NT2/D1 (cell line): Measurements from ENCODE around the gene PGP.
A peak's percentile ranks its signal among the peaks of the same experiment; 100 is the strongest.
"Not testable (repeated sequence)": the region's sequence is repeated elsewhere in the genome, so short reads cannot be mapped to it uniquely, and the experiment has no call there.

ENCODE experiments used
- DNase-seq: peaks from one replicate; pipeline ENCODE4 v3.0.0-alpha.2; 2011; ENCODE audit warnings: low read depth, low spot score
- H3K27me3 ChIP-seq: 2 replicates; pipeline ENCODE4 v1.6.0; 2011; ENCODE audit warnings: mild to moderate bottlenecking; ENCODE audit not compliant: insufficient read length, insufficient read depth
- H3K36me3 ChIP-seq: 2 replicates; pipeline ENCODE4 v1.6.1; 2011; ENCODE audit warnings: mild to moderate bottlenecking, low read length, mixed read lengths; ENCODE audit not compliant: insufficient read depth, insufficient read length
- H3K4me1 ChIP-seq: 2 replicates; pipeline ENCODE4 v1.5.1; 2011; ENCODE audit not compliant: insufficient read depth, insufficient read length
- H3K4me3 ChIP-seq: 2 replicates; pipeline ENCODE4 v1.5.1; 2011; ENCODE audit warnings: low read depth; ENCODE audit not compliant: insufficient read length
- H3K9ac ChIP-seq: 2 replicates; pipeline ENCODE4 v1.6.0; 2011; ENCODE audit warnings: low read depth; ENCODE audit not compliant: insufficient read length
- H3K9me3 ChIP-seq: 2 replicates; pipeline ENCODE4 v1.5.1; 2011; ENCODE audit warnings: mild to moderate bottlenecking, low read length; ENCODE audit not compliant: insufficient read depth
- SUZ12 ChIP-seq: IDR thresholded peaks from 2 replicates; pipeline ENCODE4 v1.6.1; 2011; ENCODE audit not compliant: insufficient read length, insufficient read depth; ENCODE audit errors: extremely low read depth
- YY1 ChIP-seq: IDR thresholded peaks from 2 replicates; pipeline ENCODE4 v1.6.1; 2011; ENCODE audit not compliant: insufficient read length, insufficient read depth
- ZNF274 ChIP-seq: IDR thresholded peaks from 2 replicates; pipeline ENCODE4 v1.6.1; 2011; ENCODE audit warnings: mild to moderate bottlenecking, low read depth, low read length

The PGP gene

GRCh38 chr16:2208308-2208707 is 6.3 kb downstream of the PGP start:
- H3K36me3 ChIP-seq: peaks cover 71% of the 10 kb centered on the region
- H3K9me3 ChIP-seq: no peaks in the 10 kb centered on the region
- no peaks in the 10 kb centered on the region for H3K27me3 ChIP-seq
- TF ChIP-seq ZNF274 (no peak), YY1 (no peak), SUZ12 (no peak)
- H3K4me1 ChIP-seq: peaks cover 36% of the 10 kb centered on the region
- no peak for DNase-seq
- no peak overlapping the region for H3K4me3 ChIP-seq
- H3K9ac ChIP-seq: no peak overlapping the region

DNA sequence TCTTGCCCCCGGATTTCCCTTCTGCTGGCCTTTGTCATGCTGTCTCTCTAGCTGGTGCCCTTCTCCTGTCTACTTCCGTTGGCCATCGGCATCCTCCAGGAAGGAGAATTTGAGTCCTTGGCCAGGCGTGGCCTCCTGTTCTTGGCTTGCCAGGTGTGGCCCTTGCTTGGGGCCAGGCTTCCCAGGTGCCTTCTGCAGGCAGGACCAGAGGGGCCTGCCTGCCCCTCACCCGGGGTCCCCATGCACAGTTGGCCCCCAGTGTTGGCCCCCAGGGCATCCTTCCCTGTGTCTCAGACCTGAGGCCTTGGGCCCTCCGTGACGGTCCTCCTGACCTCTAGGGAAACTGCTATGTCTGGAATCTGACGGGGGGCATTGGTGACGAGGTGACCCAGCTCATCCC is 6.8 kb downstream of the PGP start:
- peaks cover 67% of the 10 kb centered on the region for H3K36me3 ChIP-seq
- H3K27me3 ChIP-seq: no peaks in the 10 kb centered on the region
- DNase-seq: no peak
- peaks cover 33% of the 10 kb centered on the region for H3K4me1 ChIP-seq
- no peak for TF ChIP-seq YY1
- no peak for TF ChIP-seq ZNF274
- no peak for TF ChIP-seq SUZ12
- H3K9ac ChIP-seq: no peak overlapping the region
- no peak overlapping the region for H3K4me3 ChIP-seq
- H3K9me3 ChIP-seq: no peaks in the 10 kb centered on the region

GRCh38 chr16:2206780-2207433 is 7.7 kb downstream of the PGP start:
- Histone ChIP-seq H3K27me3 (no peaks in the 10 kb centered on the region), H3K36me3 (peaks cover 57% of the 10 kb centered on the region), H3K9ac (peak overlapping the region; percentile 27), H3K4me3 (no peak overlapping the region), H3K4me1 (peaks cover 24% of the 10 kb centered on the region), H3K9me3 (no peaks in the 10 kb centered on the region)
- DNase-seq: no peak
- TF ChIP-seq SUZ12: no peak

GRCh38 chr16:2206420-2206779 is 8.2 kb downstream of the PGP start:
- H3K4me3 ChIP-seq: peak overlapping the region; percentile 89
- TF ChIP-seq SUZ12 (no peak), YY1 (no peak), ZNF274 (no peak)
- peaks cover 20% of the 10 kb centered on the region for H3K4me1 ChIP-seq
- H3K9ac ChIP-seq: peak overlapping the region; percentile 97
- no peaks in the 10 kb centered on the region for H3K9me3 ChIP-seq
- H3K27me3 ChIP-seq: no peaks in the 10 kb centered on the region
- peaks cover 52% of the 10 kb centered on the region for H3K36me3 ChIP-seq
- DNase-seq: no peak

GRCh38 chr16:2205967-2206313 is 8.7 kb downstream of the PGP start:
- Histone ChIP-seq H3K4me1 (peaks cover 17% of the 10 kb centered on the region), H3K27me3 (no peaks in the 10 kb centered on the region), H3K9ac (peak overlapping the region; percentile 97), H3K4me3 (peak overlapping the region; percentile 89), H3K36me3 (peaks cover 50% of the 10 kb centered on the region), H3K9me3 (no peaks in the 10 kb centered on the region)
- TF ChIP-seq SUZ12 (no peak), YY1 (no peak), ZNF274 (no peak)
- DNase-seq: no peak

GRCh38 chr16:2205104-2205966 is 9.3 kb downstream of the PGP start, which contains the start of gene MLST8:
MLST8 (plus strand) TSS chr16:2205454; CDS start chr16:2206086, 632 bp downstream.
- Histone ChIP-seq H3K9me3 (0 out of 2 replicates have a peak, but pooled peaks cover 2% of the 10 kb centered on the region), H3K36me3 (peaks cover 44% of the 10 kb centered on the region), H3K9ac (peak within 1 kb of the TSS; percentile 97), H3K4me3 (peak within 1 kb of the TSS; percentile 89), H3K4me1 (peaks cover 11% of the 10 kb centered on the region), H3K27me3 (no peaks in the 10 kb centered on the region)
- peak; percentile 70 for DNase-seq
- TF ChIP-seq YY1: no peak
- TF ChIP-seq ZNF274: no peak

DNA sequence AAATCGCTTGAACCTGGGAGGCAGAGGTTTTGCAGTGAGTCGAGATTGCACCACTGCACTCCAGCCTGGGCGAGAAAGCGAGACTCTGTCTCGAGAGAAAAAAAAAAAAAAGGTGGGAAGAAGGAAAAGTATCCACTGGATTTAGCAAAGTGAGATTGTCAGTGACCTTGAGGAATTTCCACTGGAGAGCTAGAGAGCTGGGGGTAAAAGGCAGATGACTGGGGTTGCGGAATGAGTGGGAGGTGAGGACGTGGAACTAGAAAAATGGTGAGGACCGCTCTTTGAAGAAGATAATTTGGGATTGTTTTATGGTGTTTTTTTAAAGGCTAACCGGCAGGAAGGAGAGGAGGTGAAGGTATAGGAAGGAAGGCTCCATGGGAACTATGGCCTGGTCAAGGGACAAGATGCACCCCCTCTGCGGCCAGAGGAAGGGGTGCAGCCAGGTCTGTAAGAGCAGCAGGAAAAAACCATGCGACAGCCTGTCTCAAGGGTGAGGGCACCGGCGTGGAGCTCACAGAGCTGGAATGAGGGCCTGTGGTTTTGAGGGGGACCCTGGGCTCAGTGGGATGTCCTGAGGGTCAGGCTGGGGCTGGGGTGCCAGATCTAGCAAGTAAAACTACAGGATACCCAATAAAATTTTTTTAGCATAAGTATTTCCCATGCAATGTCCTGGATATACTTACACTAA is 10.1 kb downstream of the PGP start:
- peaks cover 37% of the 10 kb centered on the region for H3K36me3 ChIP-seq
- no peak for DNase-seq
- H3K4me3 ChIP-seq: peak overlapping the region; percentile 89
- H3K4me1 ChIP-seq: peaks cover 7% of the 10 kb centered on the region
- H3K27me3 ChIP-seq: no peaks in the 10 kb centered on the region
- TF ChIP-seq SUZ12: no peak
- no peak for TF ChIP-seq YY1
- no peak for TF ChIP-seq ZNF274
- peak overlapping the region; percentile 88 for H3K9ac ChIP-seq
- H3K9me3 ChIP-seq: 0 out of 2 replicates have a peak, but pooled peaks cover 5% of the 10 kb centered on the region

GRCh38 chr16:2203119-2203688 is 11.4 kb downstream of the PGP start:
- Histone ChIP-seq H3K36me3 (peaks cover 23% of the 10 kb centered on the region), H3K27me3 (peaks cover 11% of the 10 kb centered on the region)
- not testable (repeated sequence) for H3K9me3 ChIP-seq, H3K9ac ChIP-seq, DNase-seq, H3K4me1 ChIP-seq, H3K4me3 ChIP-seq
